ENCODE results near the gene SETBP1.

The SETBP1 gene

DNA sequence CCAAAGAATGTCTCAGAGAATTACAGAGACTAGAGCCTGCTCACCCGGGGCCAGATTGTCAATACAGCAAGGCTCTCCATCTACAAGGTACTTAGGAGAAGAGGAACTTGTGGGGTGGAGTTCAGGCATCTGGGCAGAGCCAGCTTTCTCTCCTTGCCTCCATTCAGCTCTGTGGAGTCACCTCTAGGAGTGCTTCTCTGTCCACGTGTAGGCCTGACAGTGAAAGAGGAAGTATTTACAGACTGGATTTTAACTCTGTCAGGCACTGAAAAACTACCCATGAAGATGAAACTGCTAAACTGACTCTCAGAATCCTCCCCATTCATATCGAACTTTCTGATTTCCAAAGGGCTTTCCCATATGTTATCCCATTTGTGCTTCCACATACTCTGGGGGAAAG lies 315.6 kb downstream of the SETBP1 start:
- DNase-seq: peak; percentile 22 to 46

DNA sequence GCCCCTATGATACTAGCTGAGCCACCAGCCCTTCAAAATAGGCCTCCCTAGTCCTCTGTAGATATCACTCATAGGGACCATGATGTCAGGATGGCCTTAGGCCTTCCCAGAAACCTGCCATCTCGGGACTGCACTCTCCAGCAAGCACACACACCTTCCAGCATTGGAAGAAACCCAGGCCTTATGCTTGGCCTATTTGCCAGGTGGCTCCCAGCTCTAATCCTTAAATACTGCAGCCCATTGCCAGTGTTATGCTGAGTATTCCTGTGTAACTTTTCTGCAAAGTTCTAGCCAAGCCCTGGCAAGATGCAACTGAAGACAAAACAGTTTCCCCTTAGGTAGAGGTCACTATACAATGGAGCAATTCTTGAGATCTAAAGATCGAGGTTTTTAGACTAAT lies 316.5 kb downstream of the SETBP1 start:
- no peak for DNase-seq

DNA sequence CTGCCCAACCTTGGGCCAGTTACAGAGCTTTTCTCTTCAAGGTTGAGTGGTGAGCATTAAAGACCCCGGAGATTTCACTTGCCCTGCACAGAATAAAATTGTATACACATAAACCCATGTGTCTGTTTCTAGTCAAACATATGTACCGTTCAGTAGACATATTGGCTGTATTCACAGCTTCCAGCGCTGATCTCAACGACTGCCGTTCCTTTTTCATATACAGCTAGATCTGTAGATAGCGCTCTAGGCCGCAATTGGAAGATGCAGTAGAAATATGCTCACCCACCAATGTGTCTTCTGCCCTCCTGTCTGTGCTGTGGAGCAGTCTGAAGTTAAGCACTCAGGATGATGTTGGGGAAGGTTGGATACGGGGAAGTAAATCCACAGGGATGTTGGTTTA lies 317.7 kb downstream of the SETBP1 start:
- DNase-seq: no peak

GRCh38 chr18:45004546-45005080 lies 323.9 kb downstream of the SETBP1 start:
- DNase-seq: no peak

GRCh38 chr18:45006934-45007333 lies 326.2 kb downstream of the SETBP1 start:
- no peak for DNase-seq

DNA sequence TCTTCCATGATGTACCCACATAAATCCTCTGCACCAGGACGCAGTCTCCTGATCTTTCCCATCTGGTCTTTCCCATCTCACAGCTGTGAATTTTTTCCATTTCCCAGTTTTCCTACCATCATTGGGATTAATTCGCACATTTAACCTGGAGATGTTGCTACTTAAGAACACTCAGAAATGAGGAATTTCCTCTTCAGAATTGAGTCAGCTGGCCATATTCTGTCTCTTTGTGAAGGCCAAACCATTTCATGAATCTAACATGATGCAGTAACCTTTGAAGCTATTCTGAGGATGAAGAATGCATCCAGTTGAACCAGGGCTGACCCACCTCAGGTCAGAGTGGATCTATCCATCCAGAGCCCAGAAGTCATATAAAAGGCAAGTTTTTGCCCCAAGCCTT lies 326.8 kb downstream of the SETBP1 start:
- no peak for DNase-seq

DNA sequence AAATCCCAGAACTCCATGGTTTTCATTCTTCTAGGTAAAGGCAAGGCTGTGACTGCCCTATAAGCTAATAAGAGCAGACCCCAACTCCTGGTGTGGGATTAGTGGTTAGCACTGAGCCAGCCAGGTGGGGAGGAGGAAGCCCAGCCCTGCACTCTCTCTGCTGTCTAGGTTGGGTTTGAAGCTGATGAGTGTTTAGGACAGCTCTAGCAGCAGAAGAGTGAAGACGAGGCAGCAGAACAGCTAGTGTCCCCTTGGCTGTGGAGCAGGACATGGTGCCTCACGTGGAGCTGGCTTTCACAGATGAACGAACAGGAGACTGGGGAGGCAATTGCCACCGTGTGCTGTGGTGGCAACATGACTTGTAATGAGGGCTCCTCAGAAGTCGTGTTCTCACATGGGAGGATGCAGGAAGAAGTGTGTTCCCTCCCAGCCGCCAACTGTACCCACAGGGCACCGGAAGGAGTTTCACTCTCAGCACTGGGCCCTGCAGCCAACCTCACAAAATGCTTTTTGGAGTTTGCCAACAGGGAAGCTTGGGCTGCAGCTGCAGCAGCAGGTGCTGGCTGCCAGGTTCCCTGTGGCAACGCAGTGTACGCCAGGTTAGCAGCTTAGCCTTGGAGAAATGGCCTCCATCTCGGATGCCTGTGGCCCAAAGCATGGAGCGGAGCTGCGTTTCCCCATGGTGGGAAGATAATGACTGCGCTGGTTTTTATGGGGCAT lies 328.2 kb downstream of the SETBP1 start:
- DNase-seq: no peak

GRCh38 chr18:45009756-45010155 lies 329.1 kb downstream of the SETBP1 start:
- no peak for DNase-seq

- no peak for DNase-seq
These were observed 331.6 kb downstream of the SETBP1 start for GRCh38 chr18:45012286-45012685.

DNA sequence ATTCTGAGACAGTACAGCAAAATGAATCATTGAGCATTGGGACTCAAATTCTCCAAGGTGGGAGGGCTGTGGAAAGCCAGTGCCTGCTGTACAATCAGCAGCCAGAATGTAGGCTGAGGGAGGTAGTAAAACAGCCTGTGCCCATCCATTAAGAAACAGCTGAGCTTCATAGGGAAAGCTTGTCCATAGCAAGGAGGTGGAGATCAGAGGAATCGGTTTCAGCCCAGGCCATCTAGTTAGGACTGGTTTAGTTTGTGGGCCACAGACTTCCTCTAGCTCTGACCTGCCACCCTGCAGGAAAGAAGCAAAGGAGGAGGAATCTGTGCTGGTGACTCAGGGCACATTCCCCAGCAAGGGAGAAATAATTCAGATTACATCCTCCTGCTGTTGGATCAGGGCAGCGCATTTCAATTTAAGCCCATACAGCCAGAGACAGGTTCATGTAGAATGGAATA lies 333.4 kb downstream of the SETBP1 start:
- DNase-seq: no peak

DNA sequence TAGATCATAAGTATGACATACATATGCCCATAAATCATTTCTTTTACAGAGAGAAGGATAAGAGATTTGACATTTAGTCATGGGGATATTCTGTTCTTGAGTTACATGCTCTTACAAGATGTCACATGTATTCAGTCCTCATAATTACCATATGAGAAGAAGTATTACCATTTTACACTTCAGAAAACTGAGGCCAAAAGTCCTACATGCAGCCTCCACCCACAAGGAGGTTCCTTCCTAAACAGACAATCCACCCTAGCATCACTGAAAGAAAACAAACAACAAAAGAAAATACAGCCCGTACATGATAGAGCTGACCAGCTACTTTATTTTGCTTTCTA lies 335.1 kb downstream of the SETBP1 start:
- DNase-seq: no peak

GRCh38 chr18:45019469-45019868 lies 338.8 kb downstream of the SETBP1 start:
- DNase-seq: no peak

DNA sequence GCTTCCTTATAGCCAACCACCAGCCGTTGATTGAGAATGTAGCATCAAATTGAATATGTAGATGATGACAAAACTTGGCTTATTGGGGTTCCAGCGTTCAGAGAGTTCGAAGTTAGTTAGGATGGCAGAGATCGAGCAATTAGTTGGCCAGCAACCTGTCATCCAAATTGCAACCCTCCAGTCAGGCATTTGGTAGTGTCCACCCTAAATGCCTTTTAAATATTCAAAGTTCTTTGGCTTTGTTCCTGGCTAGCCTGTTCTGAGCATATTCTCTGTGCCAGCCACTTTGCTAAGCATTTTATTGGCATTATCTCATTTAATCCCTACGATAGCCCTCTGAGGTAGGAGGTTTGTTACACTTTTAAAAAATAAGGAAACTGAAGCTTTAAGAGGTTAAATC lies 342.8 kb downstream of the SETBP1 start:
- no peak for DNase-seq

- DNase-seq: no peak
These were observed 343.8 kb downstream of the SETBP1 start for GRCh38 chr18:45024357-45025088.

DNA sequence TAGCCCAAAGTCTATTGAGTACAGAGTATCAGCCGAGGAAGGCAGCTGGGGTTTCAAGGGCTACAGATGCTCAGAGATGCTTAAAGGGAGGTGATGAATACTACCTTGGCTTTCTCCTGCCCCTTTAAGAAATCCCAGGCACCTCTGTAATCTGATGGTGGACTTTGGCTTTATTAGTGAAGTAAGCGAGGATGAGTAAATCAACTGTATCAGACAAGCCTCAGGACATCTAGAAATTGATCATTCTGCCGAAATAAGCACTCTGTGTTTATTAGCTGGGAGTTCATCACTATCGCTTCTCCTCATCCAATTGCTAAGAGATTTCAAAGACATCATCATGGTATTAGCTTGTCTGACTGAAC lies 344.4 kb downstream of the SETBP1 start:
- DNase-seq: no peak

DNA sequence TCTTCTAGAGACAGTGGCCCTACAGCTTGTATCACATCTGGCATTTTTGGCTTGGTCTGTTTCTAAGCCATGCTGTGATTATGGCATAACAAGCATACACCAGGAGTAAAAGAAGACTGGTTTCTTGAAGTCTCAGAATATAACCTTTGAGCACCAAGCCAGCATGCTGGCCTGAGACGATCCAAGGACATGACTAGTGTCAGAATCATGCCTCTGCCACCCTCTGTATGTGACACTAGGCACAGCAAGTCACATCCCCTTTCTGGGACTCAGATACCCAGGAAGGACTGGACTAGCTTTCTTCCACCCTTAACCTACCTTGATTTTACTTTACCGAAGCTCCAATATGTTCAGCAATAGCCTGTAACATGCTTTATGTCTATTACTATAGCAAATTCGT lies 345.5 kb downstream of the SETBP1 start:
- DNase-seq: no peak

DNA sequence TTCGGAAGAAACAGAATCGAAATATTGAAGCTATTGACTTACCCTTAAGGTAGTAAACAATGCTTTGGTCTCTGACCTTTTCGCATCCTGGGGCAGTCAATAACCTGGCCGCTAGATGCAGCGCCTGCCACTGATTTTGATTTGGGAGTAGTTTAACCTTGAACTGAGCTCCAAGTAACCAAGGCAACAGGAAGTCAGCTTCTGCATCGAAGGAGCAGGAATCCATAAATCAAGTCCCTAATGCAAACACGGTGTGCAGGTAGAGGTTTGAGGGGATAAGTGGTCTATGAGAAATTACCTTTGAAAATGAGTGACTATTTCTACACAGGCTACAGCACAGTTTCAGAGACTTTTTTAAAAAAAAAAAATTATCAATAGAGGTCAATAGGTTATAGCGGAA lies 353.5 kb downstream of the SETBP1 start:
- no peak for DNase-seq

GRCh38 chr18:45037618-45038017 lies 356.9 kb downstream of the SETBP1 start:
- no peak for DNase-seq

DNA sequence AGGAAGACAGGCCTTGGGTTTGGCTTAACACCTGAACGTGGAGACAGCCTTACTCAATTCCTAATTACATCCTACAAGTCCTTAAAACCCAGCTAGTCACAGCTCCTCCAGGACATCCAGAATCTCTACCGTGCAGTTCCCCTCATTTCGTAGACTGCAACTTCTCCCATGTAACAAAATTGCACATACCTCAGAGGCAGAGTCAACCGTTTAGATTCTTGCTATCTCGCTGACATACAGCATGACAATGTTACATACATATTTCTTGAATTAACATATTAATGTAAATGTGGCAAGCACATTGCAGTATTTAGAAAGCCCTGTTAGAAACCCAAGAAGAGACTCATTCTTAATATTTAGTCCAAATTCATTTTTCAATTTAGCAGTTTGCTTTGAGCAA lies 358.7 kb downstream of the SETBP1 start:
- no peak for DNase-seq

- no peak for DNase-seq
These were observed 360.2 kb downstream of the SETBP1 start for GRCh38 chr18:45040879-45041278.

GRCh38 chr18:45044787-45045186 lies 364.1 kb downstream of the SETBP1 start:
- no peak for DNase-seq

- DNase-seq: no peak
These were observed 365.5 kb downstream of the SETBP1 start for GRCh38 chr18:45046228-45046627.

- DNase-seq: no peak
These were observed 366.3 kb downstream of the SETBP1 start for GRCh38 chr18:45046961-45047360.

DNA sequence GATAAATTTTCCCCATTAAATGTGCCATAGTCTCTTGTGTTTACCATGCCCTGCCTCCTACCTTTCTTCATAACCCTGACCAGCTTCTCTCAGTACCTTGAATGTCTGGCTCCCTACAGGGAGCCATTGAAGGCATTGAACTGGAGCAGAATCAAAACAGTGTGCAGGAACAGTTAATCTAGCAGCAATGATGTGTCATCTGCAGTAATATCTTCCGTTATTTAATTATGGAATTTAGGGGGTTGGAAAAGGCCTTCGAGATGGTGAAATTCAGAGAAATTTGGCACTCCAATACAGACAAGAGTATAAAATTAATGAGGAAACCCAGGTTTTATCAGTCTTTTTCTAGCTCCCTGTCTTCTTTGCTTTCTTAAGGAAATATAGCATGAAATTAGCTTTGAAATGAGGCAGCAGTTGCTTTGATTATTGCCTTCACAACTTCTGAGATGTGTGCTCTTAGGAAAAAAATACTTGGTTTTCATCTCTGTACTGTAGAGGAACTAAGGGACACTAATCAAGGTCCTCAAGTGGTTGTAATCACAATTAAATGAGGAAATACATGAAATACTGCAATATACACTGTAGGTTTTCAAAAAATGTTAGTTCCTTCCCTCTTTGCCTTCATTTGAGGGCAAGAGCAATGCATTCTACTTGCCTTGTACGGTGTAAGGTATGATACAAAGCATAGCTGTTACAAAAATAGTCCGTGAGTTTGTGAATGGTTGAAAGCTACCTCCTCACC lies 369.1 kb downstream of the SETBP1 start:
- peak; percentile 5 to 12 for DNase-seq
